ENCODE data around the gene ABCC6. TPM values are rescaled to one million over a fixed set of nuclear protein-coding genes. Genes with fewer than 3 reads are reported as not detected.

ABCC6 gene
- total and polyA plus RNA-seq, 2 of the 4 experiments (the other 2 are of a cell fraction), result 0.36 to 1.3 TPM

DNA sequence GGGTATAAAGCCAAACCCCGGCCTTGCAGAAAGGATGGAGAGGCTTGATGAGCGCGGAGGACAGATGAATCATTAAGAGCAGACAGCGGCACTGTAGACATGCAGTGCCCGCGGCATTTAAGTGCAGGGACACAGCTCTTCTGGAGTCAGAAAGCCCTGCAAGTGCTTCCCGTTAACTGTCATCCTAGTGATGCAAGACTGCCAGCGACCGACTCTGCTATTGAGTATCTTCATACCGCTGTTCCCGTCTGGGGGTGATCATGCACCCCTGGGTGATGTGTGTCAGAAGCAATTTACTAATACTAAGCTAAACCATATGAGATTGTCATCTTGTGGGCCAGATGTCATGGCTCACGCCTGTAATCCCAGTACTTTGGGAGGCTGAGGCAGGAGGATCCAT, 101.0 kb downstream of the ABCC6 start:
- no peak overlapping the region for H2BK5ac ChIP-seq (ENCODE audit: low read depth, low read length, poor library complexity, severe bottlenecking)
- no TSS peak for BruUV-seq (replicated peaks)
- H3K4ac ChIP-seq (ENCODE audit: low read depth, low read length), result no peak overlapping the region
- H4K20me1 ChIP-seq (ENCODE audit: insufficient read depth, low read length), result peaks cover 19% of the 10 kb centered on the region
- H3K4me1 ChIP-seq (ENCODE audit: control insufficient read depth, insufficient read depth, low read length), result no peaks in the 10 kb centered on the region
- H4K8ac ChIP-seq (ENCODE audit: low read depth in 2 of 2, low read length in 2 of 2), result no peak overlapping the region
- dilution Hi-C loops (cut with HindIII; ENCODE audit: low sequenced_read_pairs, unreplicated experiment), result no loop called here
- no peak overlapping the region for H2BK15ac ChIP-seq (ENCODE audit: low read depth, low read length)
- ChIA-PET POLR2A (ENCODE audit: unreplicated experiment) (no interaction called here), CTCF (no interaction called here)
- no peak overlapping the region for H4K91ac ChIP-seq (ENCODE audit: insufficient read depth, low read depth, low read length)
- H3K23ac ChIP-seq (ENCODE audit: low read depth, low read length), result no peak overlapping the region
- no peak overlapping the region for H3K14ac ChIP-seq (replicated peaks; ENCODE audit: low read depth, low read length)
- no peak for DNase-seq
- H3K27me3 ChIP-seq (ENCODE audit: control insufficient read depth, insufficient read depth, low read length), result no peaks in the 10 kb centered on the region
- H3K18ac ChIP-seq (ENCODE audit: low read depth, low read length), result no peak overlapping the region
- no peak overlapping the region for H2BK120ac ChIP-seq (ENCODE audit: low read depth, low read length)
- peaks cover 88% of the 10 kb centered on the region for H3K36me3 ChIP-seq (ENCODE audit: control insufficient read depth, insufficient read depth, low read length)
- no peak overlapping the region for H3K27ac ChIP-seq (ENCODE audit: insufficient read depth, low read length)
- in situ Hi-C loops (cut with MboI; ENCODE audit: low sequenced_read_pairs), result no loop called here
- peaks cover 28 to 55% of the 10 kb centered on the region in 2 experiments for H3K79me1 ChIP-seq (ENCODE audit: low read depth in 1 of 2, low read length in 2 of 2)
- no peak for ATAC-seq (ENCODE audit: low read depth)
- no peak overlapping the region for H2BK20ac ChIP-seq (ENCODE audit: low read depth, low read length)
- H2AK9ac ChIP-seq (replicated peaks; ENCODE audit: low read depth, low read length, poor library complexity), result no peak overlapping the region
- no peak overlapping the region for H3K9ac ChIP-seq (ENCODE audit: low read depth, low read length)
- no peak overlapping the region for H3K4me2 ChIP-seq (ENCODE audit: low read depth, low read length)
- TF ChIP-seq, protein P1, sequence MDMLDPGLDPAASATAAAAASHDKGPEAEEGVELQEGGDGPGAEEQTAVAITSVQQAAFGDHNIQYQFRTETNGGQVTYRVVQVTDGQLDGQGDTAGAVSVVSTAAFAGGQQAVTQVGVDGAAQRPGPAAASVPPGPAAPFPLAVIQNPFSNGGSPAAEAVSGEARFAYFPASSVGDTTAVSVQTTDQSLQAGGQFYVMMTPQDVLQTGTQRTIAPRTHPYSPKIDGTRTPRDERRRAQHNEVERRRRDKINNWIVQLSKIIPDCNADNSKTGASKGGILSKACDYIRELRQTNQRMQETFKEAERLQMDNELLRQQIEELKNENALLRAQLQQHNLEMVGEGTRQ (IDR thresholded peaks at IDR 0.05; ENCODE audit: low read depth, low read length), result no peak
- no peak for TF ChIP-seq CEBPB (IDR thresholded peaks at IDR 0.05; ENCODE audit: low read depth, low read length)
- no peak for TF ChIP-seq NFE2L2 (IDR thresholded peaks at IDR 0.05; ENCODE audit: low read depth, low read length)
- TF ChIP-seq POLR2A (IDR thresholded peaks at IDR 0.05; ENCODE audit: low read depth, low read length), result no peak
- TF ChIP-seq, protein P2, sequence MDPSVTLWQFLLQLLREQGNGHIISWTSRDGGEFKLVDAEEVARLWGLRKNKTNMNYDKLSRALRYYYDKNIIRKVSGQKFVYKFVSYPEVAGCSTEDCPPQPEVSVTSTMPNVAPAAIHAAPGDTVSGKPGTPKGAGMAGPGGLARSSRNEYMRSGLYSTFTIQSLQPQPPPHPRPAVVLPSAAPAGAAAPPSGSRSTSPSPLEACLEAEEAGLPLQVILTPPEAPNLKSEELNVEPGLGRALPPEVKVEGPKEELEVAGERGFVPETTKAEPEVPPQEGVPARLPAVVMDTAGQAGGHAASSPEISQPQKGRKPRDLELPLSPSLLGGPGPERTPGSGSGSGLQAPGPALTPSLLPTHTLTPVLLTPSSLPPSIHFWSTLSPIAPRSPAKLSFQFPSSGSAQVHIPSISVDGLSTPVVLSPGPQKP (IDR thresholded peaks at IDR 0.05; ENCODE audit: borderline replicate concordance, low read depth, low read length), result no peak
- TF ChIP-seq CHD1 (IDR thresholded peaks at IDR 0.05; ENCODE audit: low read depth, low read length), result no peak
- no peak for TF ChIP-seq SMC3 (IDR thresholded peaks at IDR 0.05; ENCODE audit: low read depth, low read length)
- TF ChIP-seq BHLHE40 (IDR thresholded peaks at IDR 0.05; ENCODE audit: low read depth, low read length), result no peak
- TF ChIP-seq RAD21 (IDR thresholded peaks at IDR 0.05; ENCODE audit: low read length), result no peak
- no peak for TF ChIP-seq MAZ (IDR thresholded peaks at IDR 0.05; ENCODE audit: borderline replicate concordance, low read depth, low read length)
- TF ChIP-seq RCOR1 (IDR thresholded peaks at IDR 0.05; ENCODE audit: insufficient replicate concordance, low read length), result no peak
- no peak for TF ChIP-seq MXI1 (IDR thresholded peaks at IDR 0.05; ENCODE audit: borderline replicate concordance, low read depth, low read length)
- TF ChIP-seq FOS (IDR thresholded peaks at IDR 0.05; ENCODE audit: low read depth, low read length), result no peak
- TF ChIP-seq RFX5 (IDR thresholded peaks at IDR 0.05; ENCODE audit: low read depth, low read length), result no peak
- no peak for TF ChIP-seq MAFK (IDR thresholded peaks at IDR 0.05; ENCODE audit: low read depth, low read length)
- TF ChIP-seq, protein P3, sequence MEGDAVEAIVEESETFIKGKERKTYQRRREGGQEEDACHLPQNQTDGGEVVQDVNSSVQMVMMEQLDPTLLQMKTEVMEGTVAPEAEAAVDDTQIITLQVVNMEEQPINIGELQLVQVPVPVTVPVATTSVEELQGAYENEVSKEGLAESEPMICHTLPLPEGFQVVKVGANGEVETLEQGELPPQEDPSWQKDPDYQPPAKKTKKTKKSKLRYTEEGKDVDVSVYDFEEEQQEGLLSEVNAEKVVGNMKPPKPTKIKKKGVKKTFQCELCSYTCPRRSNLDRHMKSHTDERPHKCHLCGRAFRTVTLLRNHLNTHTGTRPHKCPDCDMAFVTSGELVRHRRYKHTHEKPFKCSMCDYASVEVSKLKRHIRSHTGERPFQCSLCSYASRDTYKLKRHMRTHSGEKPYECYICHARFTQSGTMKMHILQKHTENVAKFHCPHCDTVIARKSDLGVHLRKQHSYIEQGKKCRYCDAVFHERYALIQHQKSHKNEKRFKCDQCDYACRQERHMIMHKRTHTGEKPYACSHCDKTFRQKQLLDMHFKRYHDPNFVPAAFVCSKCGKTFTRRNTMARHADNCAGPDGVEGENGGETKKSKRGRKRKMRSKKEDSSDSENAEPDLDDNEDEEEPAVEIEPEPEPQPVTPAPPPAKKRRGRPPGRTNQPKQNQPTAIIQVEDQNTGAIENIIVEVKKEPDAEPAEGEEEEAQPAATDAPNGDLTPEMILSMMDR (conservative IDR thresholded peaks at IDR 0.05; ENCODE audit: low read depth, low read length), result no peak
- no peak overlapping the region for H3K56ac ChIP-seq (ENCODE audit: extremely low read depth, insufficient read depth, low read length)
- H2AFZ ChIP-seq (replicated peaks; ENCODE audit: low read length, poor library complexity), result no peak overlapping the region
- H4K5ac ChIP-seq (ENCODE audit: low read depth, low read length), result no peak overlapping the region
- H3K9me1 ChIP-seq (ENCODE audit: insufficient read depth, low read length), result peaks cover 8% of the 10 kb centered on the region; the same call in 1 of the 2 replicates
- H3K4me3 ChIP-seq (ENCODE audit: insufficient read depth, low read depth, low read length), result no peak overlapping the region
- peaks cover 18% of the 10 kb centered on the region for H3K9me3 ChIP-seq (ENCODE audit: control insufficient read depth, insufficient read depth, low read length)
- WGBS, 2 experiments (ENCODE audit: extremely low coverage in 2 of 2, insufficient read length in 1 of 2), result 97% methylated on average over 6 of the region's 12 CpGs; no CpG with 5 or more reads in 1 of the 2 experiments
- H2AK5ac ChIP-seq (ENCODE audit: low read depth, low read length), result no peak overlapping the region
- intact Hi-C loops (cut with micrococcal nuclease), result no loop called here

Measured in IMR-90 (cell line).